GM21515 (cell line): ENCODE results near the gene PACSIN2.
"Not testable (repeated sequence)": the region's sequence is repeated elsewhere in the genome, so short reads cannot be mapped to it uniquely, and the experiment has no call there.

Experiments used
- ATAC-seq: cut with Tn5 transposase; IDR thresholded peaks from one replicate; pipeline ENCODE4 v1.9.1; 2021; ENCODE audit not compliant: unreplicated experiment

Gene PACSIN2, protein sequence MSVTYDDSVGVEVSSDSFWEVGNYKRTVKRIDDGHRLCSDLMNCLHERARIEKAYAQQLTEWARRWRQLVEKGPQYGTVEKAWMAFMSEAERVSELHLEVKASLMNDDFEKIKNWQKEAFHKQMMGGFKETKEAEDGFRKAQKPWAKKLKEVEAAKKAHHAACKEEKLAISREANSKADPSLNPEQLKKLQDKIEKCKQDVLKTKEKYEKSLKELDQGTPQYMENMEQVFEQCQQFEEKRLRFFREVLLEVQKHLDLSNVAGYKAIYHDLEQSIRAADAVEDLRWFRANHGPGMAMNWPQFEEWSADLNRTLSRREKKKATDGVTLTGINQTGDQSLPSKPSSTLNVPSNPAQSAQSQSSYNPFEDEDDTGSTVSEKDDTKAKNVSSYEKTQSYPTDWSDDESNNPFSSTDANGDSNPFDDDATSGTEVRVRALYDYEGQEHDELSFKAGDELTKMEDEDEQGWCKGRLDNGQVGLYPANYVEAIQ

DNA sequence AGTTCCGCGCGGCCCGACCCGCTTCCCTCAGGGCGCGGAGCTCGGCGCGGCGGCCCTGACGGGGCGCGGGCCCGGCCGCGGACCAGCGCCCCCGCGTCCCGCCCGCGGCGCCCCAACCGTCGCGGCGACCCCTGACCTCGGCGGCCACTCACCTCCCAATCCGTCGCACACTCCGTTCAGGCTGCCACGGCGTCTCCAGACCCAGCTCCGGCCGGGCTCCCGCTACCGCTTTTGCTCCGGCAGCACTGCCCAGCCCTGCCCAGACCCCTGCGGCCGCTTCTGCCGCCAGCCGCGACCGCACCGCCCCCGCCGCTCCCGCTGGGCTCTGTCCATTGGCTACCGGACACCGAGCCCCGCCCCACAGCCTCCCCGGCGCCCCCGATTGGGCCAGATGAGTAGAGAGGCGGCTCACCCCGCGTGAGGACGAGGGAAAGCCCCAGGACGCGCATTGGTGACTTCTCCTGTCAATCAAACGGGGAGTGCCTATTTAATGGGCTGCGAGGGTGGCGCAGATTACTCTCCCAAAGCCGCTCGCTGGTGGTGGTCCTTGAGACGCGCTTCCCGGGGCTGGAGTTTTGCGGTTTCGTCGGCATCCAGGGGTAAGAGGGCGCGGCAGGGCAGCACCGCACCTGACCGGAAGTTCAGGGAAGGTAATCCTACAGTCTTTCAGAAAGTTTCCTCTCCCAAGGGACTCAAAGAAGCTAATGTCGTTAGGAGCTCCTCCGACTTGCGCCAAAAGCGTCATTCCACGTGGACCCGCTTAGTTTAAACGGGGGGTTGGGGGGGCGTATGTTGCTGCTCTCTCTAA is at the start of gene PACSIN2:
TSS of gene PACSIN2 (minus strand) at position 281 of the 808 bp plus-strand sequence. CDS start 103,069 bp downstream, outside the sequence.
- peak; percentile 91 for ATAC-seq

DNA sequence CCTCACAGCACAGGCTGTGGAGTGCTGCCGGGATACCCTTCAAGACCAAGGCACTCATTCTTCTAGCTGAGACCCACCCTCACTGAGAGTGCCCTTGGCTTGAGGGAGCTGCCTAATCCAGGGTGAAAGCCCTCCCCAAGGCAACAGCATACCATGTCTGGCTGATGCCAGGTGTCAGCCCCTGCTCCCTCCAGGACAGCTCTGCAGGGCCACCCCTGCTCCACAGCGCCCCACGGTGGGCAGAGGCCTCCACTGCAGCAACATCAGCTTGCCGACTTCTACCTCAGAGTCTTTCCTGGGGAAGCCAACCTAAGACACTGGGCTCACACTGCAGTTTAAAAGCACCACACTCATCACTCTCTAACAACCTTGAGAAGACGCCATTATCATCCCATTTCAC is 45.2 kb upstream of the PACSIN2 start:
- no peak for ATAC-seq

DNA sequence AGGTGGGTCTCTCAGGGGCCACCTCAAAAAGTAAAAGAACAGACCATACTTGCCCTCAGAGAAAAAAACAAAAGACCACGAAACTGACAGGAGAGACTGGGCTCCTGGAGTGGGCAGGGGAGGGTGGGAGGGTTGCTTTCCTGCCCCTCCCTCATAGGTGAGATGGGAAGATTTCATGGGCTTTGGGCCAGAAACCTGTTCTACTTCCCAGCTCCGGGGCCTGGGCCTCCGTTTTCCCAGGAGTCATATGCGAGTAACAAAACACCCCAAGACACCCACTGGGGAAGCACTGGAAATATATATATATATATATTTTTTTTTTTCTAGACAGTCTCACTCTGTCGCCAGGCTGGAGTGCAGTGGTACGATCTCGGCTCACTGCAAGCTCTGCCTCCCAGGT is 42.7 kb upstream of the PACSIN2 start:
- no peak for ATAC-seq

DNA sequence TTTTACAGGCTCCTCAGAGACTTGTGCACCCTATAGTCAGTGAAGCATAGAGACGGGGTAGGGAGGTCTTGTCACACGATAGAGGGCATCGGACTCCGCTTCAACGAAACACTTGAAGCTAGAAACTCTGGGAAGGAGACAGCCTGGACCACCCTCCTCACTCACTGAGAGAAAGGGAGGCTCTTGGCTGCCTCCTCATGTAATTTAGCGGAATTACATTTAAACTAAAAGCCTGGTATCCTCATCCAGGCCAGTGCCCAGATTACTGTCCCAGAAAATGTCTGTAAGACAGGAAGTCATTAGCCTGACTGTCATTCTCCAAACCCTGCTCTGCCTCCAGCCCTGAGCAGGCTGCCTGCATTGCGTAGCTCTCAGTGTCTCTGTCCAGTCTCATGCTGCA is 38.2 kb upstream of the PACSIN2 start:
- no peak for ATAC-seq

DNA sequence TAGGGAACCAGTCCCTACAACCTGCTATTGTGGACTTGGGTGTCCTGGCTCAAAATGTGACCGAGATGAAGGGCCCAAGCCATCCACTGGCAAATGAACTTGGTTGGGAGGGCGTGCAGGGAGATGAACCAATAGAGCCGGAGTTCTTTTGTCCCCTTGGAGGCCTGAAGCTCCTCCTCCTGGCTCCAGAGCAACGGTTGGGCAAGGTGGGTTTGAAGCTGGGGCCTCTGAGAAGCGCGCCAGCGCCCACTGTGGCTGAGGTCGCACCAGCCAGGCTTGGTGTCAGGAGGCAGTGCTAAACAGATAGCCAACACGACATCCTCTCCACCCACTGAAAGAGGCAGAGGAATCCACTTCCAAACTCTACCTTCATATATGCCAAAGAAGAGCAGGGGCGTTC is 36.0 kb upstream of the PACSIN2 start:
- no peak for ATAC-seq

DNA sequence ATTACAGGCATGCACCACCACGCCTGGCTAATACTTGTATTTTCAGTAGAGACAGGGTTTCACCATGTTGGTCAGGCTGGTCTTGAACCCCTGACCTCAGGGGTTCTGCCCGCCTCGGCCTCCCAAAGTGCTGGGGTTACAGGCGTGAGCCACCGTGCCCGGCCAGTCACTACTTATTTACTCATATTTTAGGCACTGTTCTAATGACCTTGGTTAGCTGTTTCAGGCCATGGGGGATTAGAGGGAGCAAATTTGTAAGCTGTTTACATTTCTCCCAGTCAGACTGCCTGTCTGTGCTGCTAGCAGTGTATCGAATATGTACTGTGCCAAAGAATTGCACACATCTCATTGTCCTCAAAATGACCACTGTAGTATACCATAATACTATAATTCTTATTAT is 32.7 kb upstream of the PACSIN2 start:
- no peak for ATAC-seq

DNA sequence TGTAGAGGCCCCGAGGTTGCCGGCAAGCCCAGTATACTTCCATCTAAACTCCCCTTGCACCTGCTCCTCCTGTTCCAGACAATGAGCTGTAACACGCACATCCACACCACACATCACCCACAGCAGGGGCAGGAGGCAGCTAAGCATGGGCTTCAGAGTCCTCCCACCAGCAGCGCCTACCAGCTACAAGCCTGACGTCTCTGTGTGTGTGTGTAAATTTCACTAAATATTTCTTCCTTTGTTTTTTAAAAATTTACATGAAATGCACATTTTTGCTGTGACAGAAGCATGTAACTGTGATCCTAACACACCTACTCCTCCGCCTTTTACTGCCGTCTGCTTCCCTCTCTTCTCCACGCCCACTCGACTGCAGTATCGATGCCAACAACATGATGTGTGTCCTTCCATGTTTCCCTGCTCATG is 29.4 kb upstream of the PACSIN2 start:
- ATAC-seq = no peak

DNA sequence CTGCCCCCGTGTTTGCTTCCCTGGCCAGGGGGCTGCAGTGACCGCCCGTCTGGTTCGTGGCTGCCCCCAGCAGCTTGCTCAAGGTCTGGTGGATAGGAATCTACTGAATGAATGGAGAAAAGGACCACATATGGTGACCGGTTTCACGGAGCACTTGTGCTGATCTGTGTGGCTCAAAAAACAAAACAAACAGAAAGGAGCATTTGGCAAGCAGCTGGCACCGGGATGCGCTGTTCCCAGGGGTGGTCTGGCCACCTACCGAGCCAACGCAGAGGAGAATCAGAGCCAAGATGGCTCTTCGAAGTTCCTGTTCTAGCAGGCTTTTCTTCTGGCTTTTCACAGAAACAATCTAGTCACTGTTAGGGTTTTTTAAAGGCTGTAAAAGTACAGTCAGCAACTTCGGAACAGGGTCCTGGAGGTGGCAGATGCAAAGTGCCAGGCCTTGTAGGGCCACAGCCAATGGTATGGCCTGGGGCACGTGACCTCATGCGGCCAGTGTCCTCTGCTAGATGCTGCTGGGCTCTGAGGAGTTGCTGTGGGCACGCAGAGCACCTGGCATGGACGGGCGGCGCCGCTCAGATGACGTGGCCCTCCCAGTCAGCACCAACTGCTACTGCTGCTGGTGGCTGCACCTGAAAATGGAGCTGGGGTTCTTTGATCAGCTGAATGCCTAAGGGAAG is 27.3 kb upstream of the PACSIN2 start:
- ATAC-seq = no peak

DNA sequence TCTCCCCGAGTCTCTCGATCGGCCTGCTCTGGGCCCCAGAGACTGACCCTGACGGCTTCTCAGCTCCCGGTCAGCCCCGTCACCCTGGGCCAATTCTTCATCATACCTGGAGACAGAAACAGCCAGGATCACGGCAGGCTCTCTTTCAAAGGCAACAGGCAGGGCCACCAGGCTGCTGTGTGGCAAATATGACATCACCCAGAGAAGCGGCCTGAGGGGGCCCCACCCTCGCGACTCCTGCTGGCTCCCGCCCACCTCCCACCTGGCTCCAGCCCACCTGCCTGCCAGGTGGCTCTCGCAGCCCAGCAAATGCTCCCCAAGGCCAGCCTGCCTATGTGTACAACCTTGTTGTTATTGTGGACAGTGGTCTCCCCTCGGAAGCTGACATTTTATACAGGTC is 24.9 kb upstream of the PACSIN2 start:
- no peak for ATAC-seq

DNA sequence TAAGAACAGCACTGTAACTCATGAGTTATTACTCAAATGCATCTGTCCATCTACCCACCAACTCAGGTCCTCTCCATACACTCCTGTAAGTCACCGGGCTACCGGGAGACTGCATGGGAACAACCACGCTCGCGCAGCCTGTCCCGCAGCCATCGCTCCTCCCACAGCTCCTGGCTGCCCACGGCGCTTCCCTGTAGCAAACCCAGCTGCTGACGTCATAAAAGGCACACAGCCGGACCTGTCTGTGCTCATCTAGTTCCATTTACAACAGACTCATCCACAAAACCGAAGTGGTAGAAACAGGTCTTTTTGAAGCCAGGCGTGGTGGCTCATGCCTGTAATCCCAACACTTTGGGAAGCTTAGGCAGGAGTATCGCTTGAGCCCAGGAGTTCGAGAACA is 23.4 kb upstream of the PACSIN2 start:
- no peak for ATAC-seq

DNA sequence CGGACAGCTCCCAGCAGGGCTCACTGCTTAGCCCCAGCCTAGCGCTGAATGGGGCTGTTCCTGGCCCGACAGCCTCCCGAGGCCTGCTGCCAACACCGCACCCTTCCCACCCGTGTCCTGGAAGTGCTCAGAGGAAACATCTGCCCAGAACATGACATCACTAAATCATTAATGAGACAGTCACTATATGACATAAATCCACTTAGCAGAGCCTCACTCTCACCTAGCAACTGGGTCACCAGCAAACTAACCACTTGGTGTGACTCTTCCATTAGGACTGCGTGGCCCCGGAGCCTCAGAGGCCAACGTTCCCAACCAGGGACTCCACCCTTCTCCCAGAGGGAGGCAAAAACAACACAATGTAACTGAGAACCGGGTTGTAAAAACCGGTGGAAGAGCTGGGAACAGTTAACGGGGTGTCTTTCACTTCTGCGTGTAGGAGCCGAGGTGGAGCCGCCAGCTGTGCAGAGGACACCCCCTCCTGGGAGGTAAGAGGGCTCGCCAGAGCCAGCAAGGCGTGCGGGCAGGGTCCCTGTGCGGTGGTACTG is 21.4 kb upstream of the PACSIN2 start:
- no peak for ATAC-seq

DNA sequence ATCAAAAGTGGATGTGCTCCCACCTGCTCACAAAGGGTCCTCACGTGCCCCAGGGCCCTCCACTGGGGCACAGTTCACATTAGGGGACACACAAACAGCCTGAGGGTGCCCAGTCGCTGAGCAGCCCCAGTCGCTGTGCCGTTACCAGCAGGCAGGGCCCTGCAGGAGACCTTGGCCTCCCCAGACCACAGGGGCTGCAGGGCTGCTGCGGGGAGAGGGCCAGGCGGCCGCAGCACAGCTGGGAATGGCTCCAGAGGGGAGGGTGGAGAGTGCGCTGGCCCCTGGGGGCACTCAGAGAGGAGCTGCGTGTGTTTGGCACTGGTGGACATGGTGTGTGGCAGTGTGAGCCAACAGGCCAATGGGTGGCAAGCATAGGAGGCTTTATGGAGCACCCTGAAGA is 20.3 kb upstream of the PACSIN2 start:
- no peak for ATAC-seq

DNA sequence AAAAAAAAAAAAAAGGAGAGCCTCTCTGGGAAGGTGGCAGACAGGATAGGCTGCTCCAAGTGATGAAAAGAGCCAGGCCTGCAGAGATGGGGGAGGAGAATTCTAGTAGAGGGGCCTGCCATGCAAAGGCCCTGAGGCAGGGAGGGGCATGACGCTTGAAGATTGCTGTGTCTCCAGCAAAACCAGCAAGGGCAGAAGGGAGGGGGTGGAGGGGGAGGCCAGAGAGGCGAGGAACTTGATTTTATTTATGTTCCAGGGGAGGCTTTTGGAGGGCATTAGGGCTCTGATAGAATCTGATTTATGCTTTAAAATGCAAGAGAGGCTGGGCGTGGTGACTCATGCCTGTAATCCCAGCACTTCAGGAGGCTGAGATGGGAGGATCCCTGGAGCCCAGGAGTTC is 16.7 kb upstream of the PACSIN2 start:
- no peak for ATAC-seq

DNA sequence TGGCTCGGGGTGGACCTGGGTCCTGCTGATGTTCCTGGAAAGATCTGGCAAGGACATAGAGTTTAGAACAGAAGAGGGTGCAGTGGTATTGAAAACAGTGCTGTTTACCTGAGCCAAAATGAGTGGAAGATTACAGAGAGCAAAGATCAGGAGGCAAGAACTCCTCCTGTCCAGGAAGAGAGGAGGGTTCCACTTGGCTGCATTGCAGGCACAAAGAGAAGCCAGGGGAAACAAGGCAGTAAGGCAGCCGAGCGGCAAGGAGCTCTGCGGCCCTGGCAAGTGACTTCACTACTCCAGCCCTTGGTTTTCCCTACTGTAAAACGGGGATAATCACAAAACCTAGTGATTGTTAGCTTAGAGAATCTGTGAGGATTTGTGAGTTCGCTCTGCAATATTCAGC is 3.7 kb upstream of the PACSIN2 start:
- ATAC-seq = no peak

DNA sequence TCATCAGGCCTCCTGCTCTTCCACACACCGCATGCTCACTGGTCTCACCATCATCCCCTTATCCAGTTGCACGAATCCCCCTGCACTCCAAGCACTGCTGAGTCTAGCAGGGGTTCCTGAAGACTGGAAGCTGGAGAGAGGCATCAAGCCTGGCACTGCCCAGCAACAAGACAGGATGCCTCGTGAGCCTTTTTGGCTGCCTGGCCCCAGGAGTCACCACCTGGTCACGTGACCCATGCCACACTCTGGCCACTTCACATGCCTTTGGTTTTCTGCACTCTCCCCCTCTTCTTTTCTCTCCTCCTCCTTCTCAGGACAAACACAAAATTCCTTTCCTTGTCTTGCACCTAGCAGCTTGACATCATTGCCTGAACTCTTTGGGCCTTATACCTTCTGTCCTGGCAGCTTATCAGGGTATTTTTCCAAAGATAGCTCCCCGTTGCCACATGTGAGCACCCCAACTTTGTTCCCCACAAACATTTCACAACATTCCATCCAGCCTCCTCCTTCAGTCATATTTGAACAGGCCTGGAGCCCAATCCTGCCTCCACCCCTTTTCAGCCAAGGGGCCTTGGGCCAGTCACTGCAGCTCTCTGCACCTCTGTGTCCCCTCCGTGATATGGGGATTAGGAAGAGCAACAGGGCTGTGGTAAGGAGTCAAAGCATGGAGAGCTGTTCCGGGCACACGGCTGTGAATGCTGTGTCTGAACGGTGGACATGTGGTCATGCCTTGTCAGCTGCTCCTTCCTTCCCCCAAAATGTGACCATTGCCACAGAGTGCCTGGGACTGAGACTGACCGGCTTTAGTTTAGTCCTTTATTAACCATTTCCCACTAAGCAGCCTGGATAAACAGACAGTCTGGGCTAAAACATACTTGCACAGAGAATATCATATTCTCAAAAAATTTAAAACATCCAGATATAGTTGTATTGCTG is 2.8 kb upstream of the PACSIN2 start:
- no peak for ATAC-seq

DNA sequence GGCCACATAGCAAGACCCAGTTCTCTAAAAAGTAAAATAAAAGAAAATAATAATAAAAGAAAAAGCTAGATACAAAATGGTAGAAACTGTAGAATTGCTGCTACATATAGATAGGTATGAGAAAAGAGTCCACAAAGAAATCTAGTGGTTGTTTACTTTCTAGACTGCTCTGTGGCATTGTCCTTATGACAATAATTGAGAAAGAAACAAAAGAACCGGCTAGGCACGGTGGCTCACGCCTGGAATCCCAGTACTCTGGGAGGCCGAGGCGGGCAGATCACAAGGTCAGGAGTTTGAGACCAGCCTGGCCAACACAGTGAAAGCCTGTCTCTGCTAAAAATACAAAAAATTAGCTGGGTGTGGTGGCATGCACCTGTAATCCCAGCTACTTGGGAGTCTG is 1.2 kb upstream of the PACSIN2 start:
- not testable (repeated sequence) for ATAC-seq

DNA sequence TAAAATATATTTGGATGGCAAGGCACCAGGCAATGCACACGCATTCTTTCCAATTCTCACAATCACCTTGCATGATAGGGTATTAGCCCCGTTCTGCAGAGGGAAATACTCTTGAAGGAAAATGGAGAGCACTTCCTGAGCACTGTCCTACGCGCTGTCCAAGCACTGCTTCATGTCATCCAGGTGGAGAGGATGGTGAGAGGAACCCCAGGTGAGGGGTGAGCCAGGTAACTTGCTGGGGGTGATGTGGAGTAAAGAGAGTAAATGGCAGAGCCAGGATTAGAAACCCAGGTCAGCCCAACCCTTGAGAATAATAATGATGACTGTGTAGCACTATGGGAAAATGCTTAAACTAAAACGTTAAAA is 711 bp upstream of the PACSIN2 start:
- no peak for ATAC-seq

DNA sequence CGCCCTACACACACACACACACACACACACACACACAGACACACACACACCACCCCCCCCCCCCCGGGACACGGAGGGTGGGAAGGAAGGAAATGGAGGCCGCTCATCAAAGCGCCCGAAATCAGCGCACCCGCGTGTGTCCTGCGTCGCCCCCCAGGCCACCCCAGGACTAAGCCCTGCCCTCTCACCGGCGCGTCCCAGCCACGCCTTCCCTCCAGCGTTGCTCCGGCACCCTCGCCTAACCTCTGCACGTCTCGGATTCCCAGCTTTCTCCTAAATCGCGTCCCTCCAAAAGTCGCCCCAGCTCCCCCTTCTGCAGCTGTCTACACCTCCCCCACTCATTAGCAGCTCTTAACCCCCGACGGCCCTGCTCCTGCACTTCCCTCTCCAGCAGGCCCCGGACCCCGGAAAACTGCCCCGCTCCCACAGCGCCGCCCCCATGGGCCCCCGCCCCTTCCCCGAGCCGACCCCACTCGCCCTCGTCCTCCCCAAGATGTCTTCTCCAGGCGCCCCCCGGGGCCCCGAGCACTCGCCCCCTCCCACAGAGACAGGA is 557 bp downstream of the PACSIN2 start:
- peak; percentile 9 for ATAC-seq

DNA sequence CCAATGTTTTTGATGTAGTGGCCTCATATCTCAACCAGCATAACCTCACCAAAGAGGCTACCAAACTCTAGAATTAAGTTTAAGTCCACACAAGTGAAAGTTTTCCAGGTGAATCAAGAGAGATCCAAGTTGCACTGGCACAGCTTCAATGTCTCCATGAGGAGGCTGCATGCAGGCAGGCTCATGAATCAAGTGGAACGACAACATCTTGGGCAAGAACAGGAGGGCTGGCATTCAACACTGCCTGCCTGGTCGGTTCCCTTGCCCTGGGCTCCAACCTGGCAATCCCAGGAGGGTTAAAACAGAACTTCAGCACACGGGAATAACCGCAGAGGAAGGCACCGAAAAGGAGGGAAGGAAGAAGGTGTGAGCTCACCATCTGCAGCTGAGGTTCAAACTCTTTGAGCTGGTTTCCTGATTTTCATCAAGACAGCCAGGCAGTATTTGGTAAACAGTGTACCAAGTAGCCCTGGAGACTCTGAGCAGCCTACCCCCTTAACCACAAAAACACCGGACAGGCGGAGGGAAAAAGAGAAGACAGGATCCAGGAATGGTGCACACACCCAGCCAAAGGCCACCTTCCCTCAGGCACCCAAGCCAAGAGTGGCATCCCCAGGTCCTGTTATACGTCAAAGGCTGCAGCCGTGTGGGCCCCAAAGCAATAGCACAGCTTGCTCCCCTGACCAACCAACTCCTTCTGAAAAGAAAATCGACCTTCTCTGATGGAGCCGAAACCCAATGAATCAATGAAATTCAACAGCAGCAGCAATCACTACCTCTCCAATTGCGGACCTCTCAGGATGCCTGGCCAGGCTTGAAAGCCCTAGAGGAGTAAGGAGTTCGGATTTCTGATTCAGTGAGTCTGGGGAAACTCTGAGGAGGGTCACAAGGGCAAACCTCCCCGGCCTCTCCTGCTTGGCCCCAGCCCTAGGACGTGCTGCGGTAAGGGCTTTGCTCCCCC is 1.3 kb downstream of the PACSIN2 start:
- peak; percentile 6 for ATAC-seq
